ENCODE data around the gene RORC.
"Not testable (repeated sequence)": the region's sequence is repeated elsewhere in the genome, so short reads cannot be mapped to it uniquely, and the experiment has no call there.

RORC gene

DNA sequence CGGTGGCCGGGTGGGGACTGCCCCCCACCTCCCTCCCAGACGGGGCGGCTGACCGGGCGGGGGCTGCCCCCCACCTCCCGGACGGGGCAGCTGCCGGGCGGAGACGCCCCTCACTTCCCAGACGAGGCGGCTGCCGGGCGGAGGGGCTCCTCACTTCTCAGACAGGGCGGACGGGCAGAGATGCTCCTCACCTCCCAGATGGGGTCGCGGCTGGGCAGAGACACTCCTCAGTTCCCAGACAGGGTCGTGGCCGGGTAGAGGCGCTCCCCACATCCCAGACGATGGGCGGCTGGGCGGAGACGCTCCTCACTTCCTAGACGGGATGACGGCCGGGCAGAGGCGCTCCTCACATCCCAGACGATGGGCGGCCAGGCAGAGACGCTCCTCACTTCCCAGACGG is 62.3 kb downstream of the RORC start:
- not testable (repeated sequence) for DNase-seq

DNA sequence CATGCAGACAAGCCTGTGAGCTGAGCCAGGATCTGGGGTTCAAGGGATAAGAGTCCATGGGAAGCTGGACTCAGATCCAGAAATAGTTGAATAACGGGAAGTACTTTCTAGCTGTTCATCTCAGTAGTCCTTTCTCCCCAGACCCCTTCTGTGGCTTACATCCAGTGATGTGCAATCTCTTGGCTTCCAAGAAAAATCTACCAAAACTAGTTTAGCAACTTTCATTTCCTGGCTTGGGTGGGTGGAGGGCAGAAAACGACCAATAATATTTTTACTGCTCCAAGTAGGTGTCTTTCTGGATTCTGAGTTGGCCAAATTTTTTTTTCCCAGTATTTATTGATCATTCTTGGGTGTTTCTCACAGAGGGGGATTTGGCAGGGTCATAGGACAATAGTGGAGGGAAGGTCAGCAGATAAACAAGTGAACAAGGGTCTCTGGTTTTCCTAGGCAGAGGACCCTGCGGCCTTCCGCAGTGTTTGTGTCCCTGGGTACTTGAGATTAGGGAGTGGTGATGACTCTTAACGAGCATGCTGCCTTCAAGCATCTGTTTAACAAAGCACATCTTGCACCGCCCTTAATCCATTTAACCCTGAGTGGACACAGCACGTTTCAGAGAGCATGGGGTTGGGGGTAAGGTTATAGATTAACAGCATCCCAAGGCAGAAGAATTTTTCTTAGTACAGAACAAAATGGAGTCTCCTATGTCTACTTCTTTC is 63.1 kb downstream of the RORC start:
- DNase-seq, result not testable (repeated sequence)

DNA sequence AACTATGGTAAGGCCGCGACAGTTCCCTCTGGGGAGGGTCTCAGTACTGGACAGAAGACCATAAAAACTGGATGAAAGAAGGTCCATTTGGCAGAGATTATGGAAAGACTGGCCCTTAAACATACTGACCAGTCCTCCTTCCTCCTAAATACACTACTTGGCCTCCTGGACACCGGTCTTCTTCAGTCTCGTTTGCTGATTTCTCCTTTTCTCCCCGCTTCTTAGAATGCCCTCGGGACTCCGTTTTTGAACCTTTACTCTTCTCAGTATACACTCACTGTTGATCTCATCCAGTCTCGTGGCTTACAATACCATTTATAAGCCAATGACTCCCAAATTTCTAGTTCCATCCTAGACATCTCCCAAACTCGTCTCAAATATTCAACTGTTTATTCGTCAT is 67.6 kb downstream of the RORC start:
- DNase-seq, result no peak

- peak; percentile 90 for DNase-seq
These were observed 68.4 kb downstream of the RORC start, which contains the start of gene MRPL9 for GRCh38 chr1:151762941-151763921. Gene MRPL9, minus strand, starts transcription at chr1:151763496. Its CDS starts 17 bp downstream, at chr1:151763479.

DNA sequence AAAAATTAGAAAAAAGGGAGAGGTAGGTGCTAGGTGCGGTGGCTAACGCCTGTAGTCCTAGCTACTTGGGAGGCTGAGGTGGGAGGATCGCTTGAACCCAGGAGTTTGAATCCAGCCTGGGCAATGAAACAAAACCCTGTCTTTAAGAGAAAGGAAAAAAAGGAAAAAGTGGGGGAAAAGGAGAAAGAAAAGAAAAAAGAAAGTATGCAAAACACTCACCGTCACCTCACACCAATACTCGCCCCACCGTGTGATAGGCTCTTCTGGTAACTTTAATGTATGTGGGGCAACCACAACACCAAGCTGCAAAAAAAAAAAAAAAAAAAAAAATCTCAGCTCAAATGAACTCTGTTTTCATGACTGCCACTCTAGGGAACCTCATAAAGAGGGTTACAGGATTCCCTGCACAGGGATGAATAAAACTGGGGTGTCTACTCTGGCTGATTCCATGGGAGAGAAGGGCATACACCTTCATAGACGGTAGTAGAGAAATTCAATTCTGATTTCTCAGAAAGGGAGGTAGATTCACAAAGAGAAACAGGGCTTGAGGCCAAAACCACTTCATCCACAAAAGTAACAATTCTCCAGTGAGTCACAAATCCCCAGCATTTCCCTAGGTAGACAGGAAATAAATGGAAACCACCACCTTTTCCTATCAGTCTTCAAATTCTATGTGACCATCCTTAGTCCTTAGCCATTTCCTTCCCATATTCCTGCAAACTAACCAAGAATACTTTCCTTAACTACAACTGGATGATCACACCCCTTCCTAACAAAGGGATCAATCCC is 70.8 kb downstream of the RORC start:
- DNase-seq, result no peak

- no peak for DNase-seq
These were observed 72.4 kb downstream of the RORC start for GRCh38 chr1:151759241-151759640.

GRCh38 chr1:151756291-151756690 is 75.3 kb downstream of the RORC start:
- DNase-seq, result no peak
